A549 treated with AZD9567 at 1 μM for 4 hours (cell line): ENCODE data around the gene USP48. TPM values are rescaled to one million over a fixed set of nuclear protein-coding genes. Genes with fewer than 3 reads are reported as not detected.

Experiments
- total RNA-seq: library from RNA; stranded (reverse); fragments of 200-300 nt; extraction: Qiagen RNA extraction; gene quantifications from 5 replicates; pipeline ENCODE4 v1.2.3, GENCODE V29; 2022; ENCODE audit not compliant: insufficient read depth

USP48 gene, protein sequence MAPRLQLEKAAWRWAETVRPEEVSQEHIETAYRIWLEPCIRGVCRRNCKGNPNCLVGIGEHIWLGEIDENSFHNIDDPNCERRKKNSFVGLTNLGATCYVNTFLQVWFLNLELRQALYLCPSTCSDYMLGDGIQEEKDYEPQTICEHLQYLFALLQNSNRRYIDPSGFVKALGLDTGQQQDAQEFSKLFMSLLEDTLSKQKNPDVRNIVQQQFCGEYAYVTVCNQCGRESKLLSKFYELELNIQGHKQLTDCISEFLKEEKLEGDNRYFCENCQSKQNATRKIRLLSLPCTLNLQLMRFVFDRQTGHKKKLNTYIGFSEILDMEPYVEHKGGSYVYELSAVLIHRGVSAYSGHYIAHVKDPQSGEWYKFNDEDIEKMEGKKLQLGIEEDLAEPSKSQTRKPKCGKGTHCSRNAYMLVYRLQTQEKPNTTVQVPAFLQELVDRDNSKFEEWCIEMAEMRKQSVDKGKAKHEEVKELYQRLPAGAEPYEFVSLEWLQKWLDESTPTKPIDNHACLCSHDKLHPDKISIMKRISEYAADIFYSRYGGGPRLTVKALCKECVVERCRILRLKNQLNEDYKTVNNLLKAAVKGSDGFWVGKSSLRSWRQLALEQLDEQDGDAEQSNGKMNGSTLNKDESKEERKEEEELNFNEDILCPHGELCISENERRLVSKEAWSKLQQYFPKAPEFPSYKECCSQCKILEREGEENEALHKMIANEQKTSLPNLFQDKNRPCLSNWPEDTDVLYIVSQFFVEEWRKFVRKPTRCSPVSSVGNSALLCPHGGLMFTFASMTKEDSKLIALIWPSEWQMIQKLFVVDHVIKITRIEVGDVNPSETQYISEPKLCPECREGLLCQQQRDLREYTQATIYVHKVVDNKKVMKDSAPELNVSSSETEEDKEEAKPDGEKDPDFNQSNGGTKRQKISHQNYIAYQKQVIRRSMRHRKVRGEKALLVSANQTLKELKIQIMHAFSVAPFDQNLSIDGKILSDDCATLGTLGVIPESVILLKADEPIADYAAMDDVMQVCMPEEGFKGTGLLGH
- 13.5 to 22.5 TPM (median 17.4 TPM) in 5 replicates for total RNA-seq

DNA sequence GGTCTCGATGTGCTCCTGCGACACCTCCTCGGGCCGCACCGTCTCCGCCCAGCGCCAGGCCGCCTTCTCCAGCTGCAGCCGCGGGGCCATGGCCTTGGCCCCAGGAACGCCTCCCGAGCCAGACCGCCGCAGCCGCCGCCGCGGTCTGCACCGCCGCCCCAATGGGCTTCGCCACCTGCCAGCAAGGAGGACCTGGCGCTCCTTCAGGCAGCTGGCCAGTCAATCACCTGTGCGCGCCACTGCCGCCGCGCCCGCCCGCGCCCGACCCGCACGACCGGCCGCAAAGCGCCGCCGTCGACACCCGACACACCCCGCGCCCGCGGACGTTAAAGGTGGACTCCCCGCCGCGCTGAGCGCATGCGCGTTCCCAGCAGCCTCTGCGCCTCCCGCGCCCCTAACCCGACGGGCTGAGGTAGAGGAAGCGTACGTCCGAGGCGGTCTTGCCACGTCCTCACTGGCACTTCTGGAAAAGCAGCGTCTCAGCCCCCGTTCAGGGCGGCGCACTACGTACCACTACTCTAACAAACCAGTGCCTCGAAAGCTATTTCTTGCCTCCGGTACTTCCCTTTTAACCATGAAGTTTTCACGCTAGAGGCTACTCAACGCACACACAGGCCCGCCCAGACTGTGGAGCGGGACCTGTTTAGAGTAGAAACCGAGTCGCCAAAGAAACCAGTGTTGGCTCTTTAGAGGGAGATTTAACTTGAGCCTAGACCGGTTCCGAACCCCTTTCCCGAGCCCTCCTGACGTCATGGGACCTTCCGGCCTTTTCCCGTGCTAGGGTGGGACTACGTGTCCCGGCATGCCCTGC is at the start of gene USP48:
USP48 (minus strand) TSS at position 282 of the 811 bp plus-strand sequence; CDS start at position 90, 192 bp downstream.

DNA sequence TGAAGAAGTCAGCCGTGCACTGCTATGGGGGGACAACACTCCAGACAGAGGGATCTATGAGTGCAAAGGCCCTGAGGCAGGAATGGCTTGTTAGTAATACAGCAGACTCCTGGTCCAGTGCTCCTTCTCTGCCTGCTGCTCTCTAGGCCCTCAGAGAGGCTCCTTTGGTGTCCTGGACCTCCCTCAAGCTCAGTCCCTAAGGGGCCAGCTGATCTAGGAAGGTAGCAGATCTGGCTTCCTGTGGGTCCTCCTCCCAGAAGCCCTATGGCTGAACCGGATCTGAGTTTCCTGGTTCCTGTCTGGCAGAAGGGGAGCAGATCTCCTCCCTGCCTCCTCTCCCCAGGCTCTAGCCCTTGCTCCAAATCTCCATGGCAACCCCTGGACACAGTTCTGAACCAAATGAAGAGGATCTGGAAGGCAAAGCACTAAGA is 28.9 kb upstream of the USP48 start, which contains the start of gene LDLRAD2:
LDLRAD2 (plus strand) TSS at position 391 of the 431 bp plus-strand sequence. CDS start 187 bp downstream, outside the sequence.

DNA sequence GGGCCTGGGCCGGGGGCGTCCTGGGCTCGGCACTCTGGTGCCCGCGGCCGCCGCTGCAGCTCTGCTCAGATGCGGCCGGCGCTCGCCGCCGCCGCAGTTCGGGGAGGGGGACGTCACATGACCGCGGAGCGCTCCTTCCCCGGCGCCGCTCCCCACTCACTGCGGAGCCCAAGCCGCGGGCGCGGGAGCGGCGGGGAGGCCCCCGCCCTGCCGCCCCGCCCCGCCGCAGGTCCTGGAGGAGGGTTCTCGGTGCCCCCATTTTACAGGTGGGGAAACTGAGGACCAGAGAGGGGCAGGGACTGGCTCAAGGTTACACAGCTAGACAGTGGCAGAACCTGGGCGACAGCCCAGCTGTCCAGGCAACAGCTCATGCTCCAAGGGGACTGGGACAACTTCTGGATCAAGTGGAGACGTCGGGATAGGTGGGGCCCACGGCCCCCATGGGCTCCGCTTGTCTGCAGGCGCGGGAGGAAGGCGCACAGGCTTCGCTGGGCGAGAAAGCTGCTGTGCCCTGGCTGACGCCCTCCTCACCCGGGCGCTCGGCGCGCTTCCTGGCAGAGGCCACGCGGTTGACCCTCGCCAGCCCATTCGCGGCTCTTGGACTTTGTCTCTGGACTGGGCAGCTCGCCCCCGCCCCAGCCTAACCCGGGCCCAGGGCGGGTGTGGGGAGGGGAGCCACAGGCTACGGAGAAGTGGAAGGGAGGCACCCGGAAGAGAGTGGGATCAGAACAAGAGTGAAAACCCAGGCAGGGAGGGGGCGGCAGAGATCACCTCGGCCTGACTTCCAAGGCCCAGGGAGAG is 113.5 kb downstream of the USP48 start, which contains the start of gene RAP1GAP:
RAP1GAP (minus strand) TSS at position 100 of the 801 bp plus-strand sequence. CDS start 49,325 bp downstream, outside the sequence.

Other genes starting within 250 kb of the USP48 start
- 6.4 to 9.6 TPM (median 9.0 TPM) in 5 replicates for gene RAP1GAP, start 113.8 kb downstream of the USP48 start, total RNA-seq
- 0.05 to 0.27 TPM (median 0.19 TPM) in 4 of 5 replicates, not detected in the other for gene LDLRAD2, start 29.1 kb upstream of the USP48 start, total RNA-seq
- gene HSPG2, start 154.2 kb upstream of the USP48 start, total RNA-seq, result 45.1 to 73.5 TPM (median 67.4 TPM) in 5 replicates
- not detected in 5 replicates for gene CELA3B, start 193.9 kb upstream of the USP48 start, total RNA-seq
- gene CELA3A, start 218.5 kb upstream of the USP48 start, total RNA-seq, result not detected in 5 replicates